ENCODE results near the gene ZBED1.
"Not testable (repeated sequence)": the region's sequence is repeated elsewhere in the genome, so short reads cannot be mapped to it uniquely, and the experiment has no call there.

The ZBED1 gene

GRCh38 chrX:2473064-2473463, 27.7 kb downstream of the ZBED1 start:
- DNase-seq: not testable (repeated sequence)

- DNase-seq: no peak
These were observed 29.1 kb downstream of the ZBED1 start for GRCh38 chrX:2471641-2472040.

- DNase-seq: not testable (repeated sequence)
These were observed 29.6 kb downstream of the ZBED1 start for GRCh38 chrX:2471126-2471525.

- DNase-seq: not testable (repeated sequence)
These were observed 30.9 kb downstream of the ZBED1 start for GRCh38 chrX:2469852-2470251.

GRCh38 chrX:2469196-2469685, 31.5 kb downstream of the ZBED1 start:
- no peak for DNase-seq

- no peak for DNase-seq
These were observed 32.2 kb downstream of the ZBED1 start for GRCh38 chrX:2468261-2469195.

- DNase-seq: no peak
These were observed 33.7 kb downstream of the ZBED1 start for GRCh38 chrX:2466876-2467656.

- DNase-seq: no peak
These were observed 36.1 kb downstream of the ZBED1 start for GRCh38 chrX:2464677-2465166.

- DNase-seq: no peak
These were observed 36.7 kb downstream of the ZBED1 start for GRCh38 chrX:2463973-2464676.

GRCh38 chrX:2463481-2463880, 37.3 kb downstream of the ZBED1 start:
- not testable (repeated sequence) for DNase-seq

GRCh38 chrX:2462780-2463179, 38.0 kb downstream of the ZBED1 start:
- DNase-seq: no peak

- no peak for DNase-seq
These were observed 38.7 kb downstream of the ZBED1 start for GRCh38 chrX:2462074-2462473.

- no peak for DNase-seq
These were observed 39.1 kb downstream of the ZBED1 start for GRCh38 chrX:2461711-2462016.

- not testable (repeated sequence) for DNase-seq
These were observed 39.7 kb downstream of the ZBED1 start for GRCh38 chrX:2460821-2461710.

- not testable (repeated sequence) for DNase-seq
These were observed 40.7 kb downstream of the ZBED1 start for GRCh38 chrX:2460048-2460447.

- no peak for DNase-seq
These were observed 42.5 kb downstream of the ZBED1 start for GRCh38 chrX:2458309-2458708.

GRCh38 chrX:2457289-2458133, 43.3 kb downstream of the ZBED1 start:
- no peak for DNase-seq

GRCh38 chrX:2456091-2456490, 44.7 kb downstream of the ZBED1 start:
- DNase-seq: not testable (repeated sequence)

- not testable (repeated sequence) for DNase-seq
These were observed 46.2 kb downstream of the ZBED1 start for GRCh38 chrX:2454620-2455019.

GRCh38 chrX:2452799-2453198, 48.0 kb downstream of the ZBED1 start:
- DNase-seq: no peak

- no peak for DNase-seq
These were observed 48.4 kb downstream of the ZBED1 start for GRCh38 chrX:2452317-2452784.

Data from activated CD8-positive, alpha-beta memory T cell treated with anti-CD3 and anti-CD28 coated beads, Interleukin-2, amount 50 U/mL, for 48 hours (primary cell).